ENCODE measurements around the gene EXOC4.

- no peak for TF ChIP-seq CTCF (IDR thresholded peaks at IDR 0.05)
- no peak for TF ChIP-seq POLR2A (IDR thresholded peaks at IDR 0.05)
Observed at GRCh38 chr7:133419041-133419440, 166.2 kb downstream of the EXOC4 start.

Data from transverse colon (tissue), 3 donors.